OCI-LY1 (cell line): ENCODE results near the gene COPB1.

Experiments
- CTCF ChIP-seq: fragments of 200-600 bp; sonication (generic), shearing (Covaris generic); IDR thresholded peaks from 2 replicates; pipeline ENCODE4 v1.5.1; 2017; ENCODE audit warnings: mild to moderate bottlenecking, antibody characterized with exemption, low read length, moderate library complexity, mixed read lengths
- EZH2 ChIP-seq: fragments of 200-600 bp; sonication (generic), shearing (Covaris generic); IDR thresholded peaks from 2 replicates; pipeline ENCODE4 v1.8.0; 2017; ENCODE audit warnings: borderline replicate concordance, mixed run types, mild to moderate bottlenecking, antibody characterized with exemption, low read length, moderate library complexity, mixed read lengths

DNA sequence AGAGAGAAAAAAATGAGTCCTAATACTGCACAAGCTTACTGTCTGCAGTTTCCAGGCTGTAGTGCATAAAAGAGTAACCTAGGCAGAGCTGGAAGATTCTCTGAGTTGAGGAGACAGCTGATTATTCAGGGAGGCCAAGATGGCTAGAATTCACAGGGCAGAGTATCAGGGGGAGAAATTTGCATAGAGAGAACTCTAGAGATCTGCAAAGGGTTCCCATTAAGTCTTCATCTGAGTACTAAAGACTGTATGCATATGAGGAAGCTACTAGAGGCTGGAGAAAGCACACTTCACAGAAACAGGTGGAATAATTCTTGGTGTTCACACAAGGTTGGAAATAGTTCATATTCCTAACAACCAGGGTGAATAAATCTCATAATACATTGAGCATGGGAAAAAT lies 74.0 kb downstream of the COPB1 start:
- TF ChIP-seq CTCF (no peak), EZH2 (no peak)
